Panc1 (cell line): Measurements from ENCODE around the gene SH3BP4. TPM values are rescaled to one million over a fixed set of nuclear protein-coding genes. Genes with fewer than 3 reads are reported as not detected.

Experiments used
- ATAC-seq: fragments of 200-7000 bp; cut with Tn5 transposase; 2 replicates; pipeline ENCODE4 v1.9.1; 2020; ENCODE audit warnings: mild to moderate bottlenecking, moderate library complexity
- BruUV-seq: library from RNA; stranded (reverse); fragments of 400-500 nt; replicated peaks from 2 replicates; lab custom pipeline; 2021; lab: Mats Ljungman, UMichigan
- CTCF ChIA-PET: fragments of 300-600 bp; sonication (Branson Sonifier 250); formaldehyde crosslinking; loops from one replicate; lab custom pipeline; 2022; ENCODE audit warnings: antibody characterized with exemption; lab: Charles Lee
- POLR2A ChIA-PET: fragments of 300-600 bp; sonication (Branson Sonifier 250); formaldehyde crosslinking; loops from one replicate; lab custom pipeline; 2022; ENCODE audit warnings: antibody characterized with exemption; lab: Charles Lee
- DNase-seq: peaks from one replicate; pipeline ENCODE4 v3.0.0-alpha.2; 2010; ENCODE audit warnings: low read depth, low spot score
- H3K27ac ChIP-seq: 2 replicates; pipeline ENCODE4 v1.5.1; 2011; ENCODE audit warnings: mild to moderate bottlenecking, low read length, inconsistent platforms
- H3K27me3 ChIP-seq: fragments of 200-500 bp; sonication (Bioruptor generic); 2 replicates; pipeline ENCODE4 v1.6.0; 2014; ENCODE audit warnings: low read length, inconsistent platforms; ENCODE audit not compliant: control insufficient read depth, insufficient read depth
- H3K36me3 ChIP-seq: fragments of 200-500 bp; sonication (Bioruptor generic); 2 replicates; pipeline ENCODE4 v1.5.1; 2014; ENCODE audit warnings: inconsistent platforms, mild to moderate bottlenecking, low read length, moderate library complexity; ENCODE audit not compliant: control insufficient read depth, insufficient read depth
- H3K4me1 ChIP-seq: 2 replicates; pipeline ENCODE4 v1.5.1; 2011; ENCODE audit warnings: inconsistent platforms, mild to moderate bottlenecking, low read length, moderate library complexity; ENCODE audit not compliant: control insufficient read depth, insufficient read depth
- H3K4me3 ChIP-seq, 2 experiments: 2 replicates each; pipeline ENCODE4 v1.5.1; 2011 to 2012; ENCODE audit warnings: low read depth in 2 of 2, low read length in 2 of 2, mild to moderate bottlenecking in 2 of 2, inconsistent platforms in 1 of 2, moderate library complexity in 1 of 2
- H3K9me3 ChIP-seq: fragments of 200-500 bp; sonication (Bioruptor generic); 2 replicates; pipeline ENCODE4 v1.5.1; 2014; ENCODE audit warnings: low read depth, mild to moderate bottlenecking, inconsistent platforms, low read length, moderate library complexity; ENCODE audit not compliant: control insufficient read depth, insufficient read depth
- POLR2AphosphoS5 ChIP-seq: IDR thresholded peaks from 2 replicates; pipeline ENCODE4 v1.6.1; 2012; ENCODE audit warnings: mild to moderate bottlenecking, low read depth, low read length, moderate library complexity
- SIN3A ChIP-seq: IDR thresholded peaks from 2 replicates; pipeline ENCODE4 v1.6.1; 2012; ENCODE audit warnings: low read depth, mild to moderate bottlenecking, low read length, moderate library complexity, borderline replicate concordance; ENCODE audit not compliant: insufficient read depth
- TCF7L2 ChIP-seq: IDR thresholded peaks from 2 replicates; pipeline ENCODE4 v1.6.1; 2011; ENCODE audit warnings: mild to moderate bottlenecking, low read depth, low read length, inconsistent platforms
- in situ Hi-C: cut with HindIII; loops from 2 replicates; pipeline ENCODE4 v1.10.0; 2016; ENCODE audit warnings: low sequenced_read_pairs, low pct_unique_long_range_greater_than_20kb
- intact Hi-C: fragments of 100-400 bp; cut with micrococcal nuclease; formaldehyde crosslinking; loops from one replicate; pipeline ENCODE4 v1.10.0; 2022; ENCODE audit not compliant: unreplicated experiment
- total RNA-seq: library from RNA; stranded (reverse); gene quantifications from one replicate; pipeline ENCODE4 v1.2.1, GENCODE V29; 2021; ENCODE audit not compliant: unreplicated experiment
- TF ChIP-seq, protein P1 (sequence below), 2 experiments: IDR thresholded peaks; 2 replicates each; pipeline ENCODE4 v1.6.1; 2011 to 2012; ENCODE audit warnings: low read depth in 2 of 2, control low read depth in 1 of 2, low read length in 1 of 2, mild to moderate bottlenecking in 1 of 2, moderate library complexity in 1 of 2; ENCODE audit not compliant: insufficient read depth in 1 of 2
- TF ChIP-seq, protein P2 (sequence below): fragments of 450-650 bp; IDR thresholded peaks from 2 replicates; pipeline ENCODE4 v1.5.1; 2017; ENCODE audit warnings: mild to moderate bottlenecking

The SH3BP4 gene
- total RNA-seq, 1 experiment from 2014 or later = 133 TPM

DNA sequence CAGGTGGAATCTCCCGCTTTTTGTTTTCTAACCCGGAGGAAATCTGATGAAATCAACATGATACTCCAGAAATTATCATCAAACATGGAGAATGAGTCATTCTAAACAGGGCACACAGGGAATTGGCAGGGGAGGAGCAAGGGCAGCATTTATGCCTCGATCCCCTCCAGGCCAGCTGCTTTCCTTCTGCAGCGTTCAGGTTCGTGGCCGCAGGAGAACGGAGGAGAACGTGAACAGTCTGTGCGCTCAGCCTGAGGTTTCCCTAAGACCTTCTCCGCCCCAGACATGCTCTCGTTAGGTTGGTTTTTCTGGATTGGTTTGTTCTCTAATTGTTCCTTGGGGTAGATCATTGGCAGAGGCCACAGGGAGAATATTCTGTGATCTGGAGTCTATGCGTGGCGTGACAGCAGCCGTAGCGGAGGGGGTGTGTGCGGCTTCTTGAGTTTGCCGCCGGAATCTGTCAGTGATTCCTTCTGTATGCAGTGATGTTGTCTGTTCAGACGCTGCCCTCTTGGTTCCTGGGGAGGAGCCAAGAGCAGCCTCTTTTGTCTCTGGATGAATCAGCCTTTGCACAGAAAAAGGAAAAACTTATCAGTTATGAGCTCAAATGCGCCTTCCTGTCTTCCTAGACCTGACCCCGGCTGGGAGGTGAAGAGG, 75.9 kb downstream of the SH3BP4 start:
- ChIA-PET POLR2A (no interaction called here), CTCF (no interaction called here)
- Histone ChIP-seq H3K4me3 (no peak overlapping the region), H3K9me3 (no peaks in the 10 kb centered on the region), H3K27me3 (no peaks in the 10 kb centered on the region), H3K36me3 (no peaks in the 10 kb centered on the region; the same call in 1 of the 2 replicates), H3K27ac (peak overlapping the region; percentile 74), H3K4me1 (peaks cover 80% of the 10 kb centered on the region)
- in situ Hi-C loops (no loop called here), intact Hi-C loops (no loop called here)
- TF ChIP-seq, protein P1, sequence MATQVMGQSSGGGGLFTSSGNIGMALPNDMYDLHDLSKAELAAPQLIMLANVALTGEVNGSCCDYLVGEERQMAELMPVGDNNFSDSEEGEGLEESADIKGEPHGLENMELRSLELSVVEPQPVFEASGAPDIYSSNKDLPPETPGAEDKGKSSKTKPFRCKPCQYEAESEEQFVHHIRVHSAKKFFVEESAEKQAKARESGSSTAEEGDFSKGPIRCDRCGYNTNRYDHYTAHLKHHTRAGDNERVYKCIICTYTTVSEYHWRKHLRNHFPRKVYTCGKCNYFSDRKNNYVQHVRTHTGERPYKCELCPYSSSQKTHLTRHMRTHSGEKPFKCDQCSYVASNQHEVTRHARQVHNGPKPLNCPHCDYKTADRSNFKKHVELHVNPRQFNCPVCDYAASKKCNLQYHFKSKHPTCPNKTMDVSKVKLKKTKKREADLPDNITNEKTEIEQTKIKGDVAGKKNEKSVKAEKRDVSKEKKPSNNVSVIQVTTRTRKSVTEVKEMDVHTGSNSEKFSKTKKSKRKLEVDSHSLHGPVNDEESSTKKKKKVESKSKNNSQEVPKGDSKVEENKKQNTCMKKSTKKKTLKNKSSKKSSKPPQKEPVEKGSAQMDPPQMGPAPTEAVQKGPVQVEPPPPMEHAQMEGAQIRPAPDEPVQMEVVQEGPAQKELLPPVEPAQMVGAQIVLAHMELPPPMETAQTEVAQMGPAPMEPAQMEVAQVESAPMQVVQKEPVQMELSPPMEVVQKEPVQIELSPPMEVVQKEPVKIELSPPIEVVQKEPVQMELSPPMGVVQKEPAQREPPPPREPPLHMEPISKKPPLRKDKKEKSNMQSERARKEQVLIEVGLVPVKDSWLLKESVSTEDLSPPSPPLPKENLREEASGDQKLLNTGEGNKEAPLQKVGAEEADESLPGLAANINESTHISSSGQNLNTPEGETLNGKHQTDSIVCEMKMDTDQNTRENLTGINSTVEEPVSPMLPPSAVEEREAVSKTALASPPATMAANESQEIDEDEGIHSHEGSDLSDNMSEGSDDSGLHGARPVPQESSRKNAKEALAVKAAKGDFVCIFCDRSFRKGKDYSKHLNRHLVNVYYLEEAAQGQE (IDR thresholded peaks at IDR 0.05; ENCODE audit: insufficient read depth in 1 of 2, low read depth in 2 of 2, low read length in 1 of 2) = no peak
- TF ChIP-seq POLR2AphosphoS5 (no peak), SIN3A (no peak), TCF7L2 (no peak)
- TF ChIP-seq, protein P2, sequence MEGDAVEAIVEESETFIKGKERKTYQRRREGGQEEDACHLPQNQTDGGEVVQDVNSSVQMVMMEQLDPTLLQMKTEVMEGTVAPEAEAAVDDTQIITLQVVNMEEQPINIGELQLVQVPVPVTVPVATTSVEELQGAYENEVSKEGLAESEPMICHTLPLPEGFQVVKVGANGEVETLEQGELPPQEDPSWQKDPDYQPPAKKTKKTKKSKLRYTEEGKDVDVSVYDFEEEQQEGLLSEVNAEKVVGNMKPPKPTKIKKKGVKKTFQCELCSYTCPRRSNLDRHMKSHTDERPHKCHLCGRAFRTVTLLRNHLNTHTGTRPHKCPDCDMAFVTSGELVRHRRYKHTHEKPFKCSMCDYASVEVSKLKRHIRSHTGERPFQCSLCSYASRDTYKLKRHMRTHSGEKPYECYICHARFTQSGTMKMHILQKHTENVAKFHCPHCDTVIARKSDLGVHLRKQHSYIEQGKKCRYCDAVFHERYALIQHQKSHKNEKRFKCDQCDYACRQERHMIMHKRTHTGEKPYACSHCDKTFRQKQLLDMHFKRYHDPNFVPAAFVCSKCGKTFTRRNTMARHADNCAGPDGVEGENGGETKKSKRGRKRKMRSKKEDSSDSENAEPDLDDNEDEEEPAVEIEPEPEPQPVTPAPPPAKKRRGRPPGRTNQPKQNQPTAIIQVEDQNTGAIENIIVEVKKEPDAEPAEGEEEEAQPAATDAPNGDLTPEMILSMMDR = no peak
- no TSS peak for BruUV-seq
- no peak for ATAC-seq
- DNase-seq = no peak

DNA sequence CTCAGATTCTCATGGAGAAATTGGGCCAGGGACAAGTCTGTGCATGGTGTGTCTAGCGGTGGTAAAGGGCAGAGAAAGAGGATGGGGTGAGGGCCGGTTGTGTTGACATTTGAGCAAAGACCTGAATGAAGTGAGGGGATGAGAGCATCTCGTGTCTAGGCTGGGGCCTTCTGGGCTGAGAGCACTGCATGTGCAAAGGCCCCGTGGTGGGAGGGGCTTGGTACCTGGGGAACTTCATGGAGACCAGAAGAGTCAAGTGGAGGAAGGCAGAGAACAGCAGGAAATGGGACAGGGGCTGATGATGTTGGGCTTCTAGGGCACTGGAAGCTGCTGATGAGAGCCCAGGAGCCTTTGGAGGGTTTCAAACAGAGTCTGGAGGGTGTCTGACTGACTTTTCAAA, 76.8 kb downstream of the SH3BP4 start:
- Histone ChIP-seq H3K36me3 (no peaks in the 10 kb centered on the region; the same call in 1 of the 2 replicates), H3K27me3 (no peaks in the 10 kb centered on the region), H3K27ac (peak overlapping the region; percentile 69), H3K4me3 (no peak overlapping the region), H3K4me1 (peaks cover 71% of the 10 kb centered on the region), H3K9me3 (no peaks in the 10 kb centered on the region)
- intact Hi-C loops = no loop called here
- in situ Hi-C loops = no loop called here
- DNase-seq = no peak
- ChIA-PET CTCF (no interaction called here), POLR2A (no interaction called here)
- no peak for ATAC-seq
- TF ChIP-seq SIN3A = no peak
- no peak for TF ChIP-seq TCF7L2
- no peak for TF ChIP-seq POLR2AphosphoS5
- TF ChIP-seq, protein P2 = no peak
- TF ChIP-seq, protein P1 (IDR thresholded peaks at IDR 0.05; ENCODE audit: insufficient read depth in 1 of 2, low read depth in 2 of 2, low read length in 1 of 2) = no peak
- no TSS peak for BruUV-seq
